NCI-H748 (cell line): ENCODE results near the gene OXGR1.
"Not testable (repeated sequence)": the region's sequence is repeated elsewhere in the genome, so short reads cannot be mapped to it uniquely, and the experiment has no call there.

Experiments used
- DNase-seq: peaks from one replicate; lab custom pipeline; 2025; ENCODE audit not compliant: unreplicated experiment; lab: John Stamatoyannopoulos, UW

Gene OXGR1

GRCh38 chr13:97005625-97006262 lies 11.5 kb upstream of the OXGR1 start:
- no peak for DNase-seq

GRCh38 chr13:97004886-97005285 lies 10.6 kb upstream of the OXGR1 start:
- DNase-seq, result no peak

- no peak for DNase-seq
These were observed 10.0 kb upstream of the OXGR1 start for GRCh38 chr13:97004096-97004876.

- no peak for DNase-seq
These were observed 8.8 kb upstream of the OXGR1 start for GRCh38 chr13:97003071-97003470.

- no peak for DNase-seq
These were observed 8.3 kb upstream of the OXGR1 start for GRCh38 chr13:97002581-97002980.

- DNase-seq, result no peak
These were observed 7.4 kb upstream of the OXGR1 start for GRCh38 chr13:97001636-97002035.

GRCh38 chr13:97000295-97000925 lies 6.1 kb upstream of the OXGR1 start:
- no peak for DNase-seq

- DNase-seq, result no peak
These were observed 4.8 kb upstream of the OXGR1 start for GRCh38 chr13:96999091-96999490.

- DNase-seq, result no peak
These were observed 3.8 kb upstream of the OXGR1 start for GRCh38 chr13:96998051-96998450.

- DNase-seq, result no peak
These were observed 2.6 kb upstream of the OXGR1 start for GRCh38 chr13:96996886-96997285.

- DNase-seq, result no peak
These were observed 1.8 kb upstream of the OXGR1 start for GRCh38 chr13:96996107-96996506.

- DNase-seq, result no peak
These were observed 575 bp upstream of the OXGR1 start for GRCh38 chr13:96994858-96995243.

- peak; percentile 28 for DNase-seq
These were observed 651 bp downstream of the OXGR1 start for GRCh38 chr13:96993634-96994016.

- no peak for DNase-seq
These were observed 1.6 kb downstream of the OXGR1 start for GRCh38 chr13:96992633-96993032.

- no peak for DNase-seq
These were observed 3.2 kb downstream of the OXGR1 start for GRCh38 chr13:96991072-96991471.

GRCh38 chr13:96988441-96988840 lies 5.8 kb downstream of the OXGR1 start:
- no peak for DNase-seq

- peak; percentile 63 for DNase-seq
These were observed 10.2 kb downstream of the OXGR1 start for GRCh38 chr13:96984051-96984508.

GRCh38 chr13:96982672-96983071 lies 11.6 kb downstream of the OXGR1 start:
- no peak for DNase-seq

- not testable (repeated sequence) for DNase-seq
These were observed 14.4 kb downstream of the OXGR1 start for GRCh38 chr13:96979861-96980260.

- DNase-seq, result no peak
These were observed 26.2 kb downstream of the OXGR1 start for GRCh38 chr13:96968027-96968426.

- no peak for DNase-seq
These were observed 27.0 kb downstream of the OXGR1 start for GRCh38 chr13:96967248-96967745.
